Measurements from ENCODE around the gene RPS23. TPM values are rescaled to one million over a fixed set of nuclear protein-coding genes. Genes with fewer than 3 reads are reported as not detected.

Gene RPS23
- total RNA-seq, 4 donors from 2014 or later = 2,219 to 4,080 (median 3,440) TPM

GRCh38 chr5:82246960-82247574, 31.1 kb downstream of the RPS23 start:
- DNase-seq (ENCODE audit: low spot score in 2 of 2) = no peak
- TF ChIP-seq POLR2A (IDR thresholded peaks at IDR 0.05) (no peak), CTCF (IDR thresholded peaks at IDR 0.05) (no peak)
- 94 to 97% methylated on average over 1 of the region's 1 CpG for WGBS, 2 donors
- intact Hi-C loops (cut with DNase I; ENCODE audit: low total_unique reads) = no loop called here
- no peak overlapping the region for H3K4me3 ChIP-seq (ENCODE audit: low read depth, poor library complexity, severe bottlenecking)

- WGBS, 2 donors = 62 to 79% methylated on average over 6 of the region's 6 CpGs
- DNase-seq (ENCODE audit: low spot score in 2 of 2) = no peak
- no peak overlapping the region for H3K4me3 ChIP-seq (ENCODE audit: low read depth, poor library complexity, severe bottlenecking)
- TF ChIP-seq POLR2A (IDR thresholded peaks at IDR 0.05) (no peak), CTCF (IDR thresholded peaks at IDR 0.05) (no peak)
- intact Hi-C loops (cut with DNase I; ENCODE audit: low total_unique reads) = no loop called here
These were observed 33.1 kb downstream of the RPS23 start for GRCh38 chr5:82244854-82245635.

GRCh38 chr5:82244151-82244550, 34.0 kb downstream of the RPS23 start:
- no peak for DNase-seq (ENCODE audit: low spot score in 2 of 2)
- H3K4me3 ChIP-seq (ENCODE audit: low read depth, poor library complexity, severe bottlenecking) = no peak overlapping the region
- intact Hi-C loops (cut with DNase I; ENCODE audit: low total_unique reads) = no loop called here
- WGBS, 2 donors = 92 to 100% methylated on average over 2 of the region's 2 CpGs
- TF ChIP-seq CTCF (IDR thresholded peaks at IDR 0.05) = no peak
- TF ChIP-seq POLR2A (IDR thresholded peaks at IDR 0.05) = no peak

- 43 to 44% methylated on average over 5 of the region's 5 CpGs for WGBS, 2 donors
These were observed 43.3 kb downstream of the RPS23 start for GRCh38 chr5:82234885-82235284.

GRCh38 chr5:82225525-82226172, 52.5 kb downstream of the RPS23 start:
- intact Hi-C loops (cut with DNase I; ENCODE audit: low total_unique reads) = no loop called here
- H3K4me3 ChIP-seq (ENCODE audit: low read depth, poor library complexity, severe bottlenecking) = no peak overlapping the region
- TF ChIP-seq CTCF (IDR thresholded peaks at IDR 0.05) = no peak
- no peak for TF ChIP-seq POLR2A (IDR thresholded peaks at IDR 0.05)
- peak in 1 of 2 donors; percentile 60 for DNase-seq (ENCODE audit: low spot score in 2 of 2)
- 28 to 31% methylated on average over 7 of the region's 7 CpGs for WGBS, 2 donors

More at GRCh38 chr5:82234885-82235284, 43.3 kb downstream of the RPS23 start:
- TF ChIP-seq POLR2A (IDR thresholded peaks at IDR 0.05) = no peak
- no peak for TF ChIP-seq CTCF (IDR thresholded peaks at IDR 0.05)
- intact Hi-C loops (cut with DNase I; ENCODE audit: low total_unique reads) = no loop called here
- H3K4me3 ChIP-seq (ENCODE audit: low read depth, poor library complexity, severe bottlenecking) = no peak overlapping the region
- peak in 1 of 2 donors; percentile 34 for DNase-seq (ENCODE audit: low spot score in 2 of 2)
